Subcutaneous adipose tissue (tissue), 4 donors: Measurements from ENCODE around the gene CAMKMT. TPM values are rescaled to one million over a fixed set of nuclear protein-coding genes. Genes with fewer than 3 reads are reported as not detected.

Source experiments
- total RNA-seq, 4 donors: library from RNA; depleted of rRNA; stranded (reverse); fragments of >200 nt; gene quantifications; one replicate each; pipeline ENCODE4 v1.1.0, GENCODE V29; 2016
- TF ChIP-seq, protein P1 (sequence below): fragments of 450-650 bp; IDR thresholded peaks from one replicate; pipeline ENCODE4 v1.5.1; 2016; ENCODE audit warnings: low read depth, mild to moderate bottlenecking, control low read depth, antibody characterized with exemption, moderate library complexity

The CAMKMT gene
- total RNA-seq, 4 donors from 2014 or later, result 7.7 to 14.0 (median 10.3) TPM

DNA sequence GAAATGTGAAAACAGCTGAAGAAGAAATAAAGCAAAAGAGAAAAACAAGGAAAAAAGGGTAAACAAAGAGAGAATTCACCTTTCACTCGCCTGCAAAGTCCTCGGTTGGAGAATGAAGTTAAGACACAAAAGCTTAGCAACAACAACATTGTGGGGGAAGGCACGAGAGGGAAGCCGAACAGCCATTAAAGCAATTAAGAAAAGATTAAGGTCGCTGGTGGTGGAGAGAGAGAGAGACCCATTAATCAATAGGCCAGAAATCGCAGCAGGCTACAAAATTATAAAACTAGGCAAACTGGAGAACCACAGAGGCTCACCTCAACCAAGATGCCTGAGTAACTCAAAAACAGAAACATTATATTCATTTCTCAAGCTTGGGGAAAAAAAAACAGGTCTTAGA lies 459.8 kb downstream of the CAMKMT start:
- TF ChIP-seq, protein P1, sequence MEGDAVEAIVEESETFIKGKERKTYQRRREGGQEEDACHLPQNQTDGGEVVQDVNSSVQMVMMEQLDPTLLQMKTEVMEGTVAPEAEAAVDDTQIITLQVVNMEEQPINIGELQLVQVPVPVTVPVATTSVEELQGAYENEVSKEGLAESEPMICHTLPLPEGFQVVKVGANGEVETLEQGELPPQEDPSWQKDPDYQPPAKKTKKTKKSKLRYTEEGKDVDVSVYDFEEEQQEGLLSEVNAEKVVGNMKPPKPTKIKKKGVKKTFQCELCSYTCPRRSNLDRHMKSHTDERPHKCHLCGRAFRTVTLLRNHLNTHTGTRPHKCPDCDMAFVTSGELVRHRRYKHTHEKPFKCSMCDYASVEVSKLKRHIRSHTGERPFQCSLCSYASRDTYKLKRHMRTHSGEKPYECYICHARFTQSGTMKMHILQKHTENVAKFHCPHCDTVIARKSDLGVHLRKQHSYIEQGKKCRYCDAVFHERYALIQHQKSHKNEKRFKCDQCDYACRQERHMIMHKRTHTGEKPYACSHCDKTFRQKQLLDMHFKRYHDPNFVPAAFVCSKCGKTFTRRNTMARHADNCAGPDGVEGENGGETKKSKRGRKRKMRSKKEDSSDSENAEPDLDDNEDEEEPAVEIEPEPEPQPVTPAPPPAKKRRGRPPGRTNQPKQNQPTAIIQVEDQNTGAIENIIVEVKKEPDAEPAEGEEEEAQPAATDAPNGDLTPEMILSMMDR, result no peak

DNA sequence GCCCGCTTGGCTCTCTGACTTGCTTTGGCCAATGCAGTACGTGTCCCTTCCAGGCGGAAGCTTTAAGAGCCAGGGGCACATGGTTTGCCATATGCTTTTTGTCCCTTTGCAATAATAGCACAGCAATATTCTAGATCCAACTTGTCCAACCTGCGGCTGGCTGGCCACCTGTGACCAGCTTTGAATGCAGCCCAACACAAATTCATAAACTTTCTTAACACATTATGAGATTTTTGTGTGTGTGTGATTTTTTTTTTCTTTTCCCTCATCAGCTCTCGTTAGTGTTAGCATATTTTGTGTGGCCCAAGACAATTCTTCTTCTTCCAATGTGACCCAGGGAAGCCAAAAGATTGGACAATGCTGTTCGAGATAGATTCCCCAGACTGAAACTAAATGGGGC lies 460.4 kb downstream of the CAMKMT start:
- TF ChIP-seq, protein P1, result no peak

Other genes starting within 250 kb of the CAMKMT start
- gene PPM1B, start 193.1 kb upstream of the CAMKMT start, total RNA-seq, result 100 to 1,000 TPM in 1 of 4 donors, 10 to 100 TPM in 3; 73.1 to 150 (median 83.2) TPM
- 1 to 10 TPM in 2 of 4 donors, under 1 TPM in 1, not detected in 1; 0.19 to 1.3 (median 1.2) TPM for gene SLC3A1, start 86.5 kb upstream of the CAMKMT start, total RNA-seq
- gene PREPL, start 453 bp upstream of the CAMKMT start, total RNA-seq, result 10 to 100 TPM; 21.5 to 47.4 (median 28.2) TPM